EH (cell line): Measurements from ENCODE around the gene PCDHGA9.
"Not testable (repeated sequence)": the region's sequence is repeated elsewhere in the genome, so short reads cannot be mapped to it uniquely, and the experiment has no call there.

Experiments
- DNase-seq: peaks from one replicate; pipeline ENCODE4 v3.0.0-alpha.2; 2015; ENCODE audit warnings: low read depth

Gene PCDHGA9

DNA sequence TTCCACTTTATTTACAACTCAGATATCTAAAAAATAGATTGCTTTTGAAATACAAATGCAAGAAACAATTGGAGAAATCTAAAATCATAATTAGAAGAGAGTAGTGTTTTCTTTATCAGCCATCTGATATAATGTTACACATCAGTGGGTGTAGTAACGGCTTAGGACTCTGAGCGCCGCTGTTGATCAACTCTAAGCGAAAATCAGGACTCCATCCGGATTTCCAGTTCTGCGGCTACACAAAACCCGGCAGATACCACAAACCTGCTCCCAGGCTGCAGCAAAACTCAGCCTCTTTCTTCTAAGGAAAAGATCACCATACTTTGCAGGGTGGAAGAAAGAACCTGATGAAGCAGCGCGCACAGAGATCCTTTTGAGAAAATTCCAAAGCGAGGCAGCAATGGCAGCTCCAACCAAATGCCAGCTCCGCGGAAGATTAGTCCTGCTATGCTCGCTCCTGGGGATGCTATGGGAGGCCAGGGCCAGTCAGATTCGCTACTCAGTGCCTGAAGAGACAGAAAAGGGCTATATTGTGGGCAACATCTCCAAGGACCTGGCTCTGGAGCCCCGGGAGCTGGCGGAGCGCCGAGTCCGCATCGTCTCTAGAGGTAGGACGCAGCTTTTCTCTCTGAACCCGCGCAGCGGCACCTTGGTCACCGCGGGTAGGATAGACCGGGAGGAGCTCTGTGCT lies at the start of gene PCDHGA9:
TSS of gene PCDHGA9 (plus strand) at position 226 of the 691 bp plus-strand sequence. CDS start at position 401, 175 bp downstream.
- DNase-seq: peak; percentile 11

DNA sequence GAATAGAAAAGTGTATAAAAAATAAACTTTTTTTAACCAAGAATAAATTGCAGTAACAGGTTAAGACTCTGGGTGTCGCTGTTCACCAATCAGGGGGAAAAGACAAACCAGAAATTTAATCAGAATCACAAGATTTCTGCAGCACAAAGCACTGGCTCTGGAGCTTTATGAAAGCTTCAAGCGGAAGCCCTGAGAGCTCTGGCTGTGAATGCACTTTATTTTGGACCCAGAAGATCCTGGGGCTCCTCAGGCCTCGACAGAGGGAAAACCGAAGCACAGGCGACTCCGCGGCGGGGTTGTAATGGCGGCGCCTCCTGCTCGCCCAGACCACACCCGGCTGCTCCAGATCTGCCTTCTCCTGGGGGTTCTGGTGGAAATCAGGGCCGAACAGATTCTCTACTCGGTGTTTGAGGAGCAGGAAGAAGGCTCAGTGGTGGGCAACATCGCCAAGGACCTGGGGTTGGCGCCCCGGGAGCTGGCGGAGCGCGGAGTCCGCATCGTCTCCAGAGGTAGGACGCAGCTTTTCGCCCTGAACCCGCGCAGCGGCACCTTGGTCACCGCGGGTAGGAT lies 47.6 kb upstream of the PCDHGA9 start, which contains the start of gene PCDHGA4:
TSS of gene PCDHGA4 (plus strand) at position 122 of the 570 bp plus-strand sequence. CDS start at position 209, 87 bp downstream.
- no peak for DNase-seq

- DNase-seq: no peak
These were observed 46.9 kb upstream of the PCDHGA9 start for GRCh38 chr5:141355641-141356040.

- DNase-seq: no peak
These were observed 46.4 kb upstream of the PCDHGA9 start for GRCh38 chr5:141356133-141356532.

DNA sequence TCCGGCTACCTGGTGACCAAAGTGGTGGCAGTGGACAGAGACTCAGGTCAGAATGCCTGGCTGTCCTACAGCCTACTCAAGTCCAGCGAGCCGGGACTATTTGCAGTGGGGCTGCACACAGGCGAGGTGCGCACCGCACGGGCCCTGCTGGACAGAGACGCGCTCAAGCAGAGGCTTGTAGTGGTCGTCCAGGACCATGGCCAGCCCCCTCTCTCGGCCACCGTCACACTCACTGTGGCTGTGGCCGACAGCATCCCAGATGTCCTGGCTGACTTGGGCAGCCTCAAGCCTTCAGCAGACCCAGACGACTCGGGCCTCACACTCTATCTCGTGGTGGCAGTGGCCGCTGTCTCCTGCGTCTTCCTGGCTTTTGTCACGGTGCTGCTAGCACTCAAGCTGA lies 45.6 kb upstream of the PCDHGA9 start:
- no peak for DNase-seq

- peak; percentile 51 for DNase-seq
These were observed 42.7 kb upstream of the PCDHGA9 start, which contains the start of gene PCDHGB2 for GRCh38 chr5:141359790-141360426. PCDHGB2 (plus strand) TSS chr5:141359994; CDS start chr5:141360136, 142 bp downstream.

DNA sequence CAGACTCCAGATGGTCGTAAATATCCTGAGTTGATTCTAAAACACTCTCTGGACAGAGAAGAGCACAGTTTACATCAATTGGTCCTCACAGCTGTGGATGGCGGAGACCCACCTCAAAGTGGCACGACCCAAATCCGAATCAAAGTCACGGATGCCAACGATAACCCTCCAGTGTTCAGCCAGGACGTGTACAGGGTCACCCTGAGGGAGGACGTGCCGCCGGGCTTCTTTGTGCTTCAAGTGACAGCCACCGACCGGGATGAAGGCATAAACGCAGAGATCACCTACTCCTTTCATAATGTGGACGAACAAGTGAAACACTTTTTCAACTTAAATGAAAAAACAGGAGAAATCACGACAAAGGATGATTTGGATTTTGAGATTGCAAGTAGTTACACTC lies 41.9 kb upstream of the PCDHGA9 start:
- no peak for DNase-seq

DNA sequence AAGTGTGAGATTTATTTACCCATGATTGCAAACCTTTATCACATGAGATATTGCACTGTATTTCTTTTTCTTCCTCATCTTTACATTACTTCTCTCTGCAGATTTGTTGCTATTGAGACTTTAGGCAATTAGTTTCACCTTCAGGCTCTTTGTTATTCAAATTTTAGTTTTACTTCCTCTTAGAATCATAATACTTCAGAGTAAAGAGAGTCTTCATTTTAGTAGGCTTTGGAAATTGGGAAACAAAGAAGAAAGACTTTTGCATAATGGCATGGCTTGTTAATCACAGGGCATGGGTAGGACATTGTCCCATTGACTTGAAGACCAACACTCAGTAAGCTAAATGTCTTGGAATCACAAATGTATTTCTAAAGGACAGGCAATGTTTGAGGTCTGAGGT lies 39.9 kb upstream of the PCDHGA9 start:
- no peak for DNase-seq

- peak; percentile 63 for DNase-seq
These were observed 38.5 kb upstream of the PCDHGA9 start, which contains the start of gene PCDHGA5 for GRCh38 chr5:141363952-141364660. PCDHGA5 (plus strand) TSS chr5:141364162; CDS start chr5:141364331, 169 bp downstream.

DNA sequence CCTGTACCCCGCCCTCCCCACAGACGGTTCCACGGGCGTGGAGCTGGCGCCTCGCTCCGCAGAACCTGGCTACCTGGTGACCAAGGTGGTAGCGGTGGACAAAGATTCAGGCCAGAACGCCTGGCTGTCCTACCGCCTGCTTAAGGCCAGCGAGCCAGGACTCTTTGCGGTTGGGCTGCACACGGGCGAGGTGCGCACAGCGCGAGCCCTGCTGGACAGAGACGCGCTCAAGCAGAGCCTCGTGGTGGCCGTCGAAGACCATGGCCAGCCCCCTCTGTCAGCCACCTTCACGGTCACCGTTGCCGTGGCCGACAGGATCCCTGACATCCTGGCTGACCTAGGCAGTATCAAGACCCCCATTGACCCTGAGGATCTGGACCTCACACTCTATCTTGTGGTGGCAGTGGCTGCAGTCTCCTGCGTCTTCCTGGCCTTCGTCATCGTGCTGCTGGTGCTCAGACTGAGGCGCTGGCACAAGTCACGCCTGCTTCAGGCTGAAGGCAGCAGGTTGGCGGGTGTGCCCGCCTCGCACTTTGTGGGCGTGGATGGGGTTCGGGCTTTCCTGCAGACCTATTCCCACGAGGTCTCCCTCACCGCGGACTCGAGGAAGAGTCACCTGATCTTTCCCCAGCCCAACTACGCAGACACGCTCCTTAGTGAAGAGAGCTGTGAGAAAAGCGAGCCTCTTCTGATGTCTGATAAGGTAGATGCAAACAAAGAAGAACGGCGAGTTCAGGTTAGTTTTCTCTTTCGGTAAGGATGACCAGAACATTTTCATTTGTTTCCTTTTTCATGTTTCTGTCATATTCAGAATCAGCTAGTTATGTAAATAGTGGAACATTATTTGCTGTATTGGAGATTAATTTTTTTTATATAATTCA lies 36.3 kb upstream of the PCDHGA9 start:
- DNase-seq: no peak

- peak; percentile 79 for DNase-seq
These were observed 32.4 kb upstream of the PCDHGA9 start, which contains the start of gene PCDHGB3 for GRCh38 chr5:141369994-141370848. PCDHGB3 (plus strand) TSS chr5:141370242; CDS start chr5:141370395, 153 bp downstream.

DNA sequence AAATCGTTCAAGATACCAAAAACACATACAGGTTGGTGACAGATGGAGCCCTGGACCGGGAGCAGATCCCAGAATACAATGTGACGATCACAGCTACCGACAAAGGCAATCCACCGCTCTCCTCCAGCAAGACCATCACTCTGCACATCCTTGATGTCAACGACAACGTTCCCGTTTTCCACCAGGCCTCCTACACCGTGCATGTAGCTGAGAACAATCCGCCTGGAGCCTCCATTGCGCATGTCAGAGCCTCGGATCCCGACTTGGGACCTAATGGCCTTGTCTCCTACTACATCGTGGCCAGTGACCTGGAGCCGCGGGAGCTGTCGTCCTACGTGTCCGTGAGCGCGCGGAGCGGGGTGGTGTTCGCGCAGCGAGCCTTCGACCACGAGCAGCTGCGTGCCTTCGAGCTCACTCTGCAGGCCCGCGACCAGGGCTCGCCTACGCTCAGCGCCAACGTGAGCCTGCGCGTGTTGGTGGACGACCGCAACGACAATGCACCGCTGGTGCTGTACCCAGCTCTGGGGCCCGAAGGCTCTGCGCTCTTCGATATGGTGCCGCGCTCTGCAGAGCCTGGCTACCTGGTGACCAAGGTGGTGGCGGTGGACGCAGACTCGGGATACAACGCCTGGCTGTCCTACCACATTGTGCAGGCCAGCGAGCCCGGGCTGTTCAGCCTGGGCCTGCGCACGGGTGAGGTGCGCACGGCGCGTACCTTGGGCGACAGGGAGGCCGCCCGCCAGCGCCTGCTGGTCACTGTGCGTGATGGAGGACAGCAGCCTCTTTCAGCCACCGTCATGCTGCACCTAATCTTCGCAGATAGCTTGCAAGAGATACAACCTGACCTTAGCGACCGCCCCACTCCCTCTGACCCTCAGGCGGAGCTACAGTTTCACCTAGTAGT lies 30.8 kb upstream of the PCDHGA9 start:
- no peak for DNase-seq

DNA sequence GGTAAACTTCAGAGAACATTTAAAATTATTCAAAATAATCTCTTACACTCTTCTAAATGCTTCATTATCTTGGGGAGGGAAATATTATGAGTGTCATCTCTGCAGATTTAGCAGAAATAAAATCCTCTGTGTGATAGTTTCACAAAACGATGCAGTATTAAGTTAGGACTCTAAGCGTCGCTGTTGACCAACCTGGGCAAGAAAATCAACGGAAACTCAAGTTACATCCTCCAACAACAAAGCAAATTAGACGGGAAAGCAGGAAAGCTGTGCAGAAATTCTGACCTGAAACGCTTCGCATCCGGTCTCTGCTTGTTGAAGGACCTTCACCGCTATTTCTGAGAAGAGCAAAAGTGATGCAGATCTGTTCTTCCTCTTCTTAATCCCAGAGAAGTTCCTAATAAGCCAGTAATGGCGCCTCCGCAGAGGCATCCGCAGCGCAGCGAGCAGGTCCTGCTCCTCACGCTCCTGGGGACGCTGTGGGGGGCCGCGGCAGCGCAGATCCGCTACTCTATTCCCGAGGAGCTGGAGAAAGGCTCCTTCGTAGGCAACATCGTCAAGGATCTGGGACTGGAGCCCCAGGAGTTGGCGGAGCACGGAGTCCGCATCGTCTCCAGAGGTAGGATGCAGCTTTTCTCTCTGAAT lies 28.8 kb upstream of the PCDHGA9 start, which contains the start of gene PCDHGA6:
TSS of gene PCDHGA6 (plus strand) at position 219 of the 645 bp plus-strand sequence. CDS start at position 412, 193 bp downstream.
- peak; percentile 48 for DNase-seq

GRCh38 chr5:141374627-141375026 lies 28.0 kb upstream of the PCDHGA9 start:
- DNase-seq: no peak

DNA sequence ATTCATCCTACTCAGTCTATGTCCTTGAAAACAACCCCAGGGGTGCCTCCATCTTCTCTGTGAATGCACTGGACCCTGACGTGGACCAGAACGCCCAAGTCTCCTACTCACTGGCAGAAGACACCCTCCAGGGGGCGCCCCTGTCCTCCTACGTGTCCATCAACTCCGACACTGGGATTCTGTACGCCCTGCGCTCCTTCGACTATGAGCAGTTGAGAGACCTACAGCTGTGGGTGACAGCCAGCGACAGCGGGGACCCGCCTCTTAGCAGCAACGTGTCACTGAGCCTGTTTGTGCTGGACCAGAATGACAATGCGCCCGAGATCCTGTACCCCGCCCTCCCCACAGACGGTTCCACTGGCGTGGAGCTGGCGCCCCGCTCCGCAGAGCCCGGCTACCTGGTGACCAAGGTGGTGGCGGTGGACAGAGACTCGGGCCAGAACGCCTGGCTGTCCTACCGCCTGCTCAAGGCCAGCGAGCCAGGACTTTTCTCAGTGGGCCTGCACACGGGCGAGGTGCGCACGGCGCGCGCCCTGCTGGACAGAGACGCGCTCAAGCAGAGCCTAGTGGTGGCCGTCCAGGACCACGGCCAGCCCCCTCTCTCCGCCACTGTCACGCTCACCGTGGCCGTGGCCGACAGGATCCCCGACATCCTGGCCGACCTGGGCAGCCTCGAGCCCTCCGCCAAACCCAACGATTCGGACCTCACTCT lies 27.0 kb upstream of the PCDHGA9 start:
- not testable (repeated sequence) for DNase-seq

DNA sequence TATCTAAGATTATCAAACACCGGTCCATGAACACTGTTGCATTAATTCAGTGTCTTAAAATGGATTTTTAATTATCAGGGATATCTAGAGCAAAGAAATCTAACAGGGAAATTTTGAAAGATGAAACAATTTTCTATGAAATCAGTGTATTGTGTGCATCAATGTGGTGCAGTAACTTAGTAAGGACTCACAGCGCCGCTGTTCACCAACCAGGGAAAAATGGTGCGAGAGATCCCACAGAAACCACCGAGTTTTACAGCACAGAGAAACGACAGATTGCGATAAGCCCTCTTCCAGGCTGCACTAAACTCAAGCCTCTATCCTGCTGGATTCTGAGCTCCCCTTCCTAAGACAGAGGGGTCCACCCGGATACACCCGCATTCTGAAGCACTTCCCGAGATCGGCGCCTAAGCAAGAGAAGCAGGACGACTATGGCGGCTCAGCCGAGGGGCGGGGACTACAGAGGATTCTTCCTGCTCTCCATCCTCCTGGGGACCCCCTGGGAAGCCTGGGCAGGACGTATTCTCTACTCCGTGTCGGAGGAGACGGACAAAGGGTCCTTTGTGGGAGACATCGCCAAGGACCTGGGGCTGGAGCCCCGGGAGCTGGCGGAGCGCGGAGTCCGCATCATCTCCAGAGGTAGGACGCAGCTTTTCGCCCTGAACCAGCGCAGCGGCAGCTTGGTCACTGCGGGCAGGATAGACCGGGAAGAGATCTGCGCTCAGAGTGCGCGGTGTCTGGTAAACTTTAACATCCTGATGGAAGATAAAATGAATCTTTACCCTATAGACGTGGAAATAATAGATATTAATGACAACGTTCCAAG lies 19.9 kb upstream of the PCDHGA9 start, which contains the start of gene PCDHGA7:
TSS of gene PCDHGA7 (plus strand) at position 274 of the 826 bp plus-strand sequence. CDS start at position 432, 158 bp downstream.
- peak; percentile 5 for DNase-seq

DNA sequence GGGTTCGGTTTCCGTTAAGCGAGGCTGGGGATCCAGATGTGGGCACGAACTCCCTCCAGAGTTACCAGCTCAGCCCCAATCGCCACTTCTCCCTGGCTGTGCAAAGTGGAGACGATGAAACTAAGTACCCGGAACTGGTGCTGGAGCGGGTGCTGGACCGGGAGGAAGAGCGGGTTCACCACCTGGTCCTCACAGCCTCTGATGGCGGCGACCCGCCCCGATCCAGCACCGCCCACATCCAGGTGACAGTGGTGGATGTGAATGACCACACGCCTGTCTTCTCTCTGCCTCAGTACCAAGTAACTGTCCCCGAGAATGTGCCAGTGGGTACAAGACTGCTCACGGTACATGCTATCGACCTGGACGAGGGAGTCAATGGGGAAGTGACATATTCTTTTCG lies 19.2 kb upstream of the PCDHGA9 start:
- no peak for DNase-seq
